CD4-positive, alpha-beta T cell treated with Interleukin-1 beta for 1 hour (primary cell): ENCODE results near the gene STYXL1.

Experiments used
- DNase-seq, 2 donors: peaks; one replicate each; pipeline ENCODE4 v3.0.0-alpha.2; 2020 to 2022

STYXL1 gene

GRCh38 chr7:75991531-75992082, 56.2 kb downstream of the STYXL1 start:
- no peak for DNase-seq

- DNase-seq = no peak
These were observed 58.1 kb downstream of the STYXL1 start for GRCh38 chr7:75989500-75990388.

- DNase-seq = no peak
These were observed 59.0 kb downstream of the STYXL1 start for GRCh38 chr7:75988568-75989499.

GRCh38 chr7:75987805-75988567, 59.8 kb downstream of the STYXL1 start:
- no peak for DNase-seq

GRCh38 chr7:75987026-75987804, 60.6 kb downstream of the STYXL1 start:
- DNase-seq = no peak

GRCh38 chr7:75986147-75986781, 61.5 kb downstream of the STYXL1 start:
- DNase-seq = no peak

- no peak for DNase-seq
These were observed 62.2 kb downstream of the STYXL1 start for GRCh38 chr7:75985518-75986146.

- DNase-seq = no peak
These were observed 62.7 kb downstream of the STYXL1 start for GRCh38 chr7:75985009-75985517.

- no peak for DNase-seq
These were observed 63.4 kb downstream of the STYXL1 start for GRCh38 chr7:75984130-75985008.

- DNase-seq = no peak
These were observed 64.2 kb downstream of the STYXL1 start for GRCh38 chr7:75983471-75984129.

GRCh38 chr7:75982306-75983064, 65.3 kb downstream of the STYXL1 start:
- DNase-seq = no peak

- DNase-seq = no peak
These were observed 66.1 kb downstream of the STYXL1 start for GRCh38 chr7:75981453-75982305.

- DNase-seq = no peak
These were observed 66.7 kb downstream of the STYXL1 start for GRCh38 chr7:75981203-75981452.

GRCh38 chr7:75980430-75981202, 67.2 kb downstream of the STYXL1 start:
- no peak for DNase-seq

GRCh38 chr7:75979759-75980429, 67.9 kb downstream of the STYXL1 start:
- no peak for DNase-seq

- DNase-seq = no peak
These were observed 70.1 kb downstream of the STYXL1 start for GRCh38 chr7:75977743-75978142.
